ENCODE results near the gene GOLGA6D. TPM values are rescaled to one million over a fixed set of nuclear protein-coding genes. Genes with fewer than 3 reads are reported as not detected.
"Not testable (repeated sequence)": the region's sequence is repeated elsewhere in the genome, so short reads cannot be mapped to it uniquely, and the experiment has no call there.

GOLGA6D gene
- total RNA-seq, 2 experiments from 2014 or later, result not detected

- H3K4me3 ChIP-seq (ENCODE audit: low read depth, low read length, poor library complexity, severe bottlenecking); H3K36me3 ChIP-seq (ENCODE audit: insufficient read depth, low read length); H3K9me2 ChIP-seq (ENCODE audit: insufficient read depth, low read length); BruUV-seq (replicated peaks); POLR2A ChIA-PET; H2AFZ ChIP-seq (ENCODE audit: low read length); H4K20me1 ChIP-seq (ENCODE audit: insufficient read depth, low read length); intact Hi-C loops (cut with micrococcal nuclease; ENCODE audit: unreplicated experiment); H3K4me2 ChIP-seq (ENCODE audit: low read length); H3K9me3 ChIP-seq (ENCODE audit: low read length); DNase-seq (ENCODE audit: low spot score); CTCF ChIA-PET (ENCODE audit: unreplicated experiment); H3K27ac ChIP-seq (ENCODE audit: low read depth, low read length, poor library complexity, severe bottlenecking): not testable (repeated sequence)
- H3K4me1 ChIP-seq (ENCODE audit: insufficient read depth, low read length, poor library complexity, severe bottlenecking), result peaks cover 14% of the 10 kb centered on the region
- peaks cover 12% of the 10 kb centered on the region; the same call in 1 of the 2 replicates for H3K79me2 ChIP-seq (ENCODE audit: insufficient read depth, low read depth, low read length)
Measured at GRCh38 chr15:75333654-75334419, 51.2 kb downstream of the GOLGA6D start.

GRCh38 chr15:75335313-75335704, 52.7 kb downstream of the GOLGA6D start:
- ChIA-PET CTCF (ENCODE audit: unreplicated experiment) (interaction anchor here (0.6 kb wide), 1 partner anchor 12 kb away, joined by 3 read pairs; no protein-coding TSS in a partner anchor), POLR2A (interaction anchor here (0.9 kb wide), 1 partner anchor 506 kb away, joined by 4 read pairs; no protein-coding TSS in a partner anchor)
- H4K20me1 ChIP-seq (ENCODE audit: insufficient read depth, low read length), result no peaks in the 10 kb centered on the region
- H3K9me3 ChIP-seq (ENCODE audit: low read length), result no peaks in the 10 kb centered on the region
- intact Hi-C loops (cut with micrococcal nuclease; ENCODE audit: unreplicated experiment), result no loop called here
- H3K36me3 ChIP-seq (ENCODE audit: insufficient read depth, low read length), result peaks cover 12% of the 10 kb centered on the region; the same call in 1 of the 2 replicates
- no peak for DNase-seq (ENCODE audit: low spot score)
- no peak overlapping the region for H3K27ac ChIP-seq (ENCODE audit: low read depth, low read length, poor library complexity, severe bottlenecking)
- H2AFZ ChIP-seq (ENCODE audit: low read length), result peak overlapping the region; percentile 89
- no peaks in the 10 kb centered on the region for H3K9me2 ChIP-seq (ENCODE audit: insufficient read depth, low read length)
- BruUV-seq (replicated peaks), result TSS peak; percentile 92
- H3K79me2 ChIP-seq (ENCODE audit: insufficient read depth, low read depth, low read length), result peaks cover 12% of the 10 kb centered on the region; the same call in 1 of the 2 replicates
- H3K4me1 ChIP-seq (ENCODE audit: insufficient read depth, low read length, poor library complexity, severe bottlenecking), result peaks cover 14% of the 10 kb centered on the region
- TF ChIP-seq EZH2phosphoT487 (IDR thresholded peaks at IDR 0.05; ENCODE audit: borderline replicate concordance, low read depth, low read length) (no peak), CTCF (conservative IDR thresholded peaks at IDR 0.05; ENCODE audit: low read length) (no peak)
- peak overlapping the region; percentile 93 for H3K4me3 ChIP-seq (ENCODE audit: low read depth, low read length, poor library complexity, severe bottlenecking)
- peak overlapping the region; percentile 98 for H3K4me2 ChIP-seq (ENCODE audit: low read length)

- Histone ChIP-seq H3K27ac (ENCODE audit: low read depth, low read length, poor library complexity, severe bottlenecking) (peak within 1 kb of the TSS; percentile 38), H4K20me1 (ENCODE audit: insufficient read depth, low read length) (no peaks in the 10 kb centered on the region), H3K9me2 (ENCODE audit: insufficient read depth, low read length) (no peaks in the 10 kb centered on the region), H3K36me3 (ENCODE audit: insufficient read depth, low read length) (peaks cover 15% of the 10 kb centered on the region; the same call in 1 of the 2 replicates), H2AFZ (ENCODE audit: low read length) (peak within 1 kb of the TSS; percentile 89), H3K4me1 (ENCODE audit: insufficient read depth, low read length, poor library complexity, severe bottlenecking) (peaks cover 14% of the 10 kb centered on the region), H3K9me3 (ENCODE audit: low read length) (no peaks in the 10 kb centered on the region), H3K4me2 (ENCODE audit: low read length) (peak within 1 kb of the TSS; percentile 98), H3K79me2 (ENCODE audit: insufficient read depth, low read depth, low read length) (peaks cover 12% of the 10 kb centered on the region; the same call in 1 of the 2 replicates), H3K4me3 (ENCODE audit: low read depth, low read length, poor library complexity, severe bottlenecking) (peak within 1 kb of the TSS; percentile 93)
- TF ChIP-seq EZH2phosphoT487 (IDR thresholded peaks at IDR 0.05; ENCODE audit: borderline replicate concordance, low read depth, low read length), result no peak
- no peak for TF ChIP-seq CTCF (conservative IDR thresholded peaks at IDR 0.05; ENCODE audit: low read length)
- no TSS peak for BruUV-seq (replicated peaks)
- intact Hi-C loops (cut with micrococcal nuclease; ENCODE audit: unreplicated experiment), result no loop called here
- CTCF ChIA-PET (ENCODE audit: unreplicated experiment), result interaction anchor here (0.6 kb wide), 1 partner anchor 12 kb away, joined by 3 read pairs; no protein-coding TSS in a partner anchor
- DNase-seq (ENCODE audit: low spot score), result peak; percentile 95
- POLR2A ChIA-PET, result interaction anchor here (0.9 kb wide), 1 partner anchor 505 kb away, joined by 4 read pairs; no protein-coding TSS in a partner anchor
Measured at GRCh38 chr15:75335705-75336355, 53.2 kb downstream of the GOLGA6D start, which contains the start of gene COMMD4. COMMD4 (plus strand) TSS chr15:75336063; CDS start chr15:75336090, 27 bp downstream.

All from OCI-LY7 (cell line).